ENCODE data around the gene HEATR9.

- TF ChIP-seq MYC (IDR thresholded peaks at IDR 0.05; ENCODE audit: low read depth, low read length) (no peak), POLR2AphosphoS5 (IDR thresholded peaks at IDR 0.05; ENCODE audit: insufficient read depth, low read depth, low read length) (no peak), CTCF (IDR thresholded peaks at IDR 0.05; ENCODE audit: extremely low read depth in 1 of 2, insufficient read depth in 1 of 2, low read depth in 1 of 2, low read length in 2 of 2) (no peak), EZH2 (IDR thresholded peaks at IDR 0.05; ENCODE audit: borderline replicate concordance, low read depth, low read length, severe bottlenecking) (no peak), JUN (IDR thresholded peaks at IDR 0.05; ENCODE audit: borderline replicate concordance, insufficient read depth, insufficient read length, low read depth) (no peak), POLR2A (IDR thresholded peaks at IDR 0.05; ENCODE audit: low read depth, low read length) (no peak), GATA2 (IDR thresholded peaks at IDR 0.05; ENCODE audit: insufficient read depth, insufficient read length, low read depth, low read length) (no peak)
These were observed 40.7 kb upstream of the HEATR9 start for GRCh38 chr17:35909408-35909807.

Measured in endothelial cell of umbilical vein (primary cell).